Left ventricle myocardium inferior (tissue), 1 donor: ENCODE results near the gene TMEM232. TPM values are rescaled to one million over a fixed set of nuclear protein-coding genes. Genes with fewer than 3 reads are reported as not detected.
A peak's percentile ranks its signal among the peaks of the same experiment; 100 is the strongest.

ENCODE experiments used
- DNase-seq: peaks from one replicate; pipeline ENCODE4 v3.0.0-alpha.2; 2020
- H3K27ac ChIP-seq: fragments of 200-600 bp; replicated peaks from 2 replicates; pipeline ENCODE4 v1.8.0; 2021
- H3K27me3 ChIP-seq: fragments of 200-600 bp; 2 replicates; pipeline ENCODE4 v1.8.0; 2021; ENCODE audit warnings: low read depth
- H3K36me3 ChIP-seq: fragments of 200-600 bp; 2 replicates; pipeline ENCODE4 v1.8.0; 2021
- H3K4me1 ChIP-seq: fragments of 200-600 bp; 2 replicates; pipeline ENCODE4 v1.8.0; 2021
- H3K4me3 ChIP-seq: fragments of 200-600 bp; 2 replicates; pipeline ENCODE4 v1.8.0; 2021; ENCODE audit warnings: mild to moderate bottlenecking, moderate library complexity
- H3K9me3 ChIP-seq: fragments of 200-600 bp; replicated peaks from 2 replicates; pipeline ENCODE4 v1.8.0; 2021
- CTCF ChIP-seq: fragments of 200-600 bp; IDR thresholded peaks from 2 replicates; pipeline ENCODE4 v1.8.0; 2021; ENCODE audit warnings: antibody characterized with exemption, mild to moderate bottlenecking, borderline replicate concordance
- intact Hi-C: fragments of 100-400 bp; cut with micrococcal nuclease; formaldehyde crosslinking; loops from one replicate; pipeline ENCODE4 v1.11.0; 2022
- long read RNA-seq: library from polyadenylated mRNA; unstranded; transcript quantifications from one replicate; pipeline ENCODE4 v2.0.0, GENCODE V29; 2021
- total RNA-seq: library from RNA; stranded (reverse); fragmentation: NEBNext Ultra II Directional; extraction: Animal tissue kit (Norgen Biotek cat#: 25700); gene quantifications from one replicate; pipeline ENCODE4 v1.2.1, GENCODE V29; 2021
- donor health status: DM: no; HTN: yes; CAD: no; lungs with severe emphysema.

TMEM232 gene
- total RNA-seq: 3.6 TPM
- long read RNA-seq: 0 reads

- H3K4me1 ChIP-seq: peaks cover 10% of the 10 kb centered on the region
- H3K36me3 ChIP-seq: no peaks in the 10 kb centered on the region
- intact Hi-C loops: no loop called here
- H3K4me3 ChIP-seq: peak within 1 kb of the TSS; percentile 62
- H3K27ac ChIP-seq: peak within 1 kb of the TSS; percentile 36
- DNase-seq: peak; percentile 51
- TF ChIP-seq CTCF: no peak
- H3K27me3 ChIP-seq: no peaks in the 10 kb centered on the region
- H3K9me3 ChIP-seq: no peaks in the 10 kb centered on the region
Measured at GRCh38 chr5:110726249-110727024, at the start of gene TMEM232. Gene TMEM232 (minus strand): TSS chr5:110726671. CDS start chr5:110667352, 59,319 bp downstream.

GRCh38 chr5:110770286-110770685 is 43.8 kb upstream of the TMEM232 start:
- Histone ChIP-seq H3K4me3 (no peak overlapping the region), H3K27me3 (no peaks in the 10 kb centered on the region), H3K27ac (no peak overlapping the region), H3K4me1 (no peaks in the 10 kb centered on the region), H3K9me3 (peaks cover 5% of the 10 kb centered on the region), H3K36me3 (no peaks in the 10 kb centered on the region)
- DNase-seq: no peak
- intact Hi-C loops: no loop called here
- no peak for TF ChIP-seq CTCF

GRCh38 chr5:110769000-110769681 is 42.7 kb upstream of the TMEM232 start:
- intact Hi-C loops: no loop called here
- no peak for TF ChIP-seq CTCF
- no peaks in the 10 kb centered on the region for H3K4me1 ChIP-seq
- no peaks in the 10 kb centered on the region for H3K27me3 ChIP-seq
- no peak for DNase-seq
- no peak overlapping the region for H3K4me3 ChIP-seq
- no peak overlapping the region for H3K27ac ChIP-seq
- peaks cover 2% of the 10 kb centered on the region for H3K9me3 ChIP-seq
- no peaks in the 10 kb centered on the region for H3K36me3 ChIP-seq

- TF ChIP-seq CTCF: no peak
- no peak overlapping the region for H3K4me3 ChIP-seq
- H3K27ac ChIP-seq: no peak overlapping the region
- peaks cover 3% of the 10 kb centered on the region for H3K36me3 ChIP-seq
- no peak for DNase-seq
- no peaks in the 10 kb centered on the region for H3K9me3 ChIP-seq
- no peaks in the 10 kb centered on the region for H3K4me1 ChIP-seq
- no peaks in the 10 kb centered on the region for H3K27me3 ChIP-seq
- intact Hi-C loops: no loop called here
Measured at GRCh38 chr5:110768138-110768860, 41.8 kb upstream of the TMEM232 start.

GRCh38 chr5:110760158-110760557 is 33.7 kb upstream of the TMEM232 start:
- Histone ChIP-seq H3K9me3 (no peaks in the 10 kb centered on the region), H3K27me3 (no peaks in the 10 kb centered on the region), H3K4me1 (no peaks in the 10 kb centered on the region), H3K36me3 (peaks cover 68% of the 10 kb centered on the region), H3K27ac (no peak overlapping the region), H3K4me3 (no peak overlapping the region)
- intact Hi-C loops: no loop called here
- no peak for TF ChIP-seq CTCF
- DNase-seq: no peak
